H1 (cell line): ENCODE data around the gene CRADD.

Source experiments
- POLR2A ChIP-seq, 2 experiments: IDR thresholded peaks; 1 replicate in 1 of 2; 2 replicates in 1 of 2; pipeline ENCODE4 v1.6.1; 2011; ENCODE audit warnings: low read depth in 2 of 2, low read length in 2 of 2, mild to moderate bottlenecking in 2 of 2; ENCODE audit errors: control extremely low read depth in 1 of 2
- RNF2 ChIP-seq: fragments of 200-900, 300-1000 bp; sonication (generic); IDR thresholded peaks from 2 replicates; pipeline ENCODE4 v1.7.1; 2016; ENCODE audit warnings: borderline replicate concordance, low read depth, mild to moderate bottlenecking, antibody characterized with exemption, low read length; ENCODE audit not compliant: poor library complexity, severe bottlenecking; ENCODE audit errors: missing control alignments
- TAF1 ChIP-seq: IDR thresholded peaks from 2 replicates; pipeline ENCODE4 v1.6.1; 2011; ENCODE audit warnings: mild to moderate bottlenecking, low read depth, low read length
- TBP ChIP-seq: IDR thresholded peaks from 2 replicates; pipeline ENCODE4 v1.6.1; 2011; ENCODE audit warnings: low read depth, low read length, improper control_type of control experiment
- TF ChIP-seq, protein P1 (sequence below), 3 experiments: IDR thresholded peaks; 1 replicate in 2 of 3; 2 replicates in 1 of 3; pipeline versions ENCODE4 v1.5.1 to v1.6.1; 2011; ENCODE audit warnings: low read length in 3 of 3, mild to moderate bottlenecking in 3 of 3, inconsistent platforms in 2 of 3, low read depth in 1 of 3, moderate library complexity in 1 of 3; ENCODE audit not compliant: insufficient read depth in 1 of 3; ENCODE audit errors: control extremely low read depth in 1 of 3

DNA sequence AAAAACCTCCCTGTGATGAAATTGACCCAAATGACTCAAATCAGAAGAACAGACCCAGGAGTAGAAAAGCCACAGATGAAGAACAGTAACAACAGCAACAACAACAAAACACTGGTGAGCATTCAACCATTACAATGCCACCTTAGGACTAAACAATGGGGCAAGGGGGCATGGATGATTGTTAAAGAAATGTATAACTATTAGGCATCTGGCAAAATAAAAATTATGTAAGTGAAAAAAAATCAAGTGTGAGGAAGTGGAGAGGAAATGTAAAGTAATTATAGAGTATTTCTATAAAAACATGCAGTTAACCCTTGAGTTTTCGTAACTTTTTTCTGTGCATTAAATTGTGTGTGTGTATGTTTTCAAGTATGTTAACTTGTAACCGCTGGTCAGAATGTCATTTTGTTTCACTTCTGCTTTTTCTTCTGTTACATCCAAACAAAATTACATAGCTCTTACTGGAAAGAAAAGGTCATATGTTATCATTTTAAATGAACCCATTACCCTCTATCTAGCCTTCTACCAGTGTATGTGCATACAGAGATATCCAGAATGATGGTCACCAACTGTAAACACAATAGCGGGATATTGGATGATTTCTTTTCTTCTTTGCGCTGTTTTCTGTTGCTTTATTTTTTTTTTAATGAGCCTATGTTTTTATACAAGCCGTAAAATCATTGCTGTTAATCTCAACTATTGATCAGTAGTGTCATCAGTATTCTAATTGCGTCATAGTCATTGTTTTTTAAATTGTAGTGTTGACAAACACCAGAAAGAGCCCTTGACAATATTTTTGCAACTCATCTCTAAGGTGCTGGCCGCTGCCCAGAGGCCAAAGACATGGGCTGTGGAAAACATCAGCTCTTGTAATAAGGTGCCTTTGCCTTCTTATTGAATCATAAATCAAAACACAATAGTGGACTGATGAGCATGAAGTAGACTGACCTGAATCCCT, 170.6 kb downstream of the CRADD start:
- TF ChIP-seq TBP (no peak), TAF1 (no peak), RNF2 (no peak), POLR2A (IDR thresholded peaks at IDR 0.05; ENCODE audit: control extremely low read depth in 1 of 2, low read depth in 2 of 2, low read length in 2 of 2) (no peak)
- TF ChIP-seq, protein P1, sequence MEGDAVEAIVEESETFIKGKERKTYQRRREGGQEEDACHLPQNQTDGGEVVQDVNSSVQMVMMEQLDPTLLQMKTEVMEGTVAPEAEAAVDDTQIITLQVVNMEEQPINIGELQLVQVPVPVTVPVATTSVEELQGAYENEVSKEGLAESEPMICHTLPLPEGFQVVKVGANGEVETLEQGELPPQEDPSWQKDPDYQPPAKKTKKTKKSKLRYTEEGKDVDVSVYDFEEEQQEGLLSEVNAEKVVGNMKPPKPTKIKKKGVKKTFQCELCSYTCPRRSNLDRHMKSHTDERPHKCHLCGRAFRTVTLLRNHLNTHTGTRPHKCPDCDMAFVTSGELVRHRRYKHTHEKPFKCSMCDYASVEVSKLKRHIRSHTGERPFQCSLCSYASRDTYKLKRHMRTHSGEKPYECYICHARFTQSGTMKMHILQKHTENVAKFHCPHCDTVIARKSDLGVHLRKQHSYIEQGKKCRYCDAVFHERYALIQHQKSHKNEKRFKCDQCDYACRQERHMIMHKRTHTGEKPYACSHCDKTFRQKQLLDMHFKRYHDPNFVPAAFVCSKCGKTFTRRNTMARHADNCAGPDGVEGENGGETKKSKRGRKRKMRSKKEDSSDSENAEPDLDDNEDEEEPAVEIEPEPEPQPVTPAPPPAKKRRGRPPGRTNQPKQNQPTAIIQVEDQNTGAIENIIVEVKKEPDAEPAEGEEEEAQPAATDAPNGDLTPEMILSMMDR (IDR thresholded peaks at IDR 0.05; ENCODE audit: control extremely low read depth in 1 of 3, insufficient read depth in 1 of 3, low read depth in 1 of 3, low read length in 3 of 3) = no peak
